GM21515 (cell line): ENCODE results near the gene FAM236C.
"Not testable (repeated sequence)": the region's sequence is repeated elsewhere in the genome, so short reads cannot be mapped to it uniquely, and the experiment has no call there.

ENCODE experiments used
- ATAC-seq: cut with Tn5 transposase; IDR thresholded peaks from one replicate; pipeline ENCODE4 v1.9.1; 2021; ENCODE audit not compliant: unreplicated experiment

FAM236C gene

DNA sequence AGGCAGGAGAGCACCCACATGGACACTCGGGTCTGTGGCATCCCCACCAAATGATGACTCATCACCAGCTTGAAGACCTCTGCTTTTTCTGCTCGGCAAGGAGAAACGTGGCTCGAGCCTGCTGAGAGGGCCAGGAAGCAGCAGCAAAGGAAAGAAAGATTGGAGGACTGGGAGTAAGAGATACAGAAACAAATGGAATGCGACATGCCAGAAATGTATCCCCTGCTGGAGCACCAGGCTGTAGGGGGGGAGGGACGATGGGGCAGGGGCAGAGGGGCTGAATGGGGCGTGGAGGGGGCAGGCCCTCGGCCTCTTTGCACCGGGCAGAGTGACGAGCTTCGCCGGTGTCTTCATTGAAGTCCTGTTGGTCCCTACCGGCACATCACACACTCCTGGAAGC is at the start of gene FAM236C:
TSS of gene FAM236C (plus strand) at position 301 of the 400 bp plus-strand sequence. CDS start 100 bp downstream, outside the sequence.
- not testable (repeated sequence) for ATAC-seq

DNA sequence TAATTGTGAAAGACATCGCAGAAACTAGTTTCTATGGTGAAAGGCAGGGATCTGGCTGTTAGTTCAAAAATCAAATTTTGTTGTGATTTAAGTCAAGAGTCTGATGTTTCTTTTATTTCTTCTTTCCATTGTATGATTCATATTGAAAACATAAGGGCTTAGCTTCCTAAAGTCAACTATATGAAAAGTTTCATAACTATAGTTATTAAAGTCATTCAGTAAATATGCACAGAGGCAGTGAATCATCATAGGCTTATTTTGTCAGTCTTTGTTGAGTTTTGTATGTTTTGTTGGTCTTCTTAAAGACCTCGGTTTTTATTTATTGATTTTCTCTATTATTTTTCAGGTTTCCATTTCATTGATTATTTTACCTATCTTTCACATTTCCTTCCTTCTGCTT is 29.5 kb upstream of the FAM236C start:
- ATAC-seq, result not testable (repeated sequence)

DNA sequence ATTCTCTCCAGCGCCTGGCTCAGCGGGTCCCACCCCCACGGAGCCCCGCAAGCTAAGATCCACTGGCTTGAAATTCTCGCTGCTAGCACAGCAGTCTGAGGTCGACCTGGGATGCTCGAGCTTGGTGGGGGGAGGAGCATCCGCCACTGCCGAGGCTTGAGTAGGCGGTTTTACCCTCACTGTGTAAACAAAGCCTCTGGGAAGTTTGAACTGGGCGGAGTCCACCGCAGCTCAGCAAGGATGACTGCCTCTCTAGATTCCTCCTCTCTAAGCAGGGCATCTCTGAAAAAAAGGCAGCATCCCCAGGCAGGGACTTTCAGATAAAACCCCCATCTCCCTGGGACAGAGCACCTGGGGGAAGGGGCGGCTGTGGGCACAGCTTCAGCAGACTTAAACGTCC is 22.7 kb upstream of the FAM236C start:
- ATAC-seq, result not testable (repeated sequence)

DNA sequence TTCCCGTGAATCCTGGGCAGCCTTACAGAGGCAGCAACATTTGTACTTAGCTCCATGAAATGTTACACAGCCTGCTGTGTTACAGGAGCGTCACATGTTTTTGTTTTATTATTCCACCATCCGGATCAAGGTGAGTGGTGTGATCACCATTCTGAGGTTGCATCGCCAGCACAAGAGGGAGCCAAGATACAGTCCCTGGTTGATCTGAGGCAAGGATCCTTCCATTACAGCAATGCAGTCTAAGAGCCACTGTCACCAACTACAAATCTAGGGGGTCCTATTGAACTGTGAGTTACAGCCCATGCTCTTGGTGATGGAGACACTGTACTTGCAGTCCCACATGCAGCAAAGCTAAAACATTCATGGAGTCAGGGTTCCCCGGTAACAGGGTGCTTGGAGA is 3.7 kb downstream of the FAM236C start:
- not testable (repeated sequence) for ATAC-seq

DNA sequence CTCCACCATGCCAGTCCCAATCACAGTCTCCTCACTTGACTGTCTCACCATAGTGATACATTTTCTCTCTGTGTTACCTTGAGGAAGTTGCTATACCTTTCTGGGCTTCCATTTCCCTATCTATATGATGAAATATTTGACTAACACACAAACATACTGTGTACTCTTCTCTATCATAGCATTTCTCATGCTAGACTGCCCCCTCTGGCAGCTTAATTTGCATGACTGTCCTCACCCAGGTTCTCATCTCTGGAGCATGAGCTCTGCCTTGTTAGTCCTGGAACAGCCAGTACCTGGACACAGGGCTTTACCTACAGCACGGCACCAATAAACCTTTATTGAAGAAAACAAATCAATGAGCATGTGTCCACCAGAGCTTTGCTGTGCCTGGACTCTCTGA is 19.9 kb downstream of the FAM236C start:
- ATAC-seq, result not testable (repeated sequence)

DNA sequence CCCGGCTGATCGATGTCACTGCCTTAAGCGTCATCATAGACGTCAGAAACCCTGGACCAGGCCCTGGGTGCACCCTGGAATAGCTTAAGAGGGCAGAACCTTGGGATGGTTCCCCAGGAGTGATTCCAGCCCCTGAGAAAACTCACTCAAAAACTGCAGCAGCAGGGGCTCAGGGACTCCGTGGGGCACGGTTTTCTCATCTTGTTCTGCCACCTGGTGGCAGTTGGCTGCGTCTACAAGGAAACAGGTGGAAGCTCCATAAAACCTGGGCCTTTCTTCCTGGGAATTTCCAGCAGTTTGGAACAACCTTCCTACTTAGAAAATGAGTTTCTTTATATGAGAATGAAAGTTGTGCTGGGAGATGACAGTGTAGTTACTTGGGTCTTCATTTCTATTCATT is 24.0 kb downstream of the FAM236C start:
- not testable (repeated sequence) for ATAC-seq

DNA sequence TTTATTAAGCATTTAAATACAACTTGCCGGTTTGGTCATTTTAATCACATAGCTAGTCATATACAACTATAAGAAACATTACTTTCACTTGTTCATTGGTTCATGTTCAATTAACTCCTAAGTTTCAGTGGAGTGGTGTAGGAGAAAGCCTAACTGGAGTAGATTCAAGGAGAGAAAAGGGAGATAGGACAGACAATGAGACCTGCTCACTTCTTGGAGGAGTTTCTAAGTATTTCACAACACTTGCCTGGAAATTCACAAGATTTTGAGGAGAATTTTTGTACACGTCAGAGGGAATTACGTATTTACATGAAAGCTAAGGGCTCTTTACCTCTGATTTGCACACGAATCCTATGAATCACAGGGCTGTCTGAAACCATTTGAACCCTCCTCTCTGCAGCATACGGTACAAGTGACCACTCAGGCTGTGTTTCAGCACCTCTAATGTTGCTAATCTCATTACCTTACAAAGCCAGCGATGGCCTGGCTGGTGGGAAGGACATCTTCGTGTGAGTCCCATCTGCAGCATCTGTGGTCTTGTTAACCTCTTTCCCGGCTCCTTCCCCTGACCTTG is 24.6 kb downstream of the FAM236C start:
- not testable (repeated sequence) for ATAC-seq

DNA sequence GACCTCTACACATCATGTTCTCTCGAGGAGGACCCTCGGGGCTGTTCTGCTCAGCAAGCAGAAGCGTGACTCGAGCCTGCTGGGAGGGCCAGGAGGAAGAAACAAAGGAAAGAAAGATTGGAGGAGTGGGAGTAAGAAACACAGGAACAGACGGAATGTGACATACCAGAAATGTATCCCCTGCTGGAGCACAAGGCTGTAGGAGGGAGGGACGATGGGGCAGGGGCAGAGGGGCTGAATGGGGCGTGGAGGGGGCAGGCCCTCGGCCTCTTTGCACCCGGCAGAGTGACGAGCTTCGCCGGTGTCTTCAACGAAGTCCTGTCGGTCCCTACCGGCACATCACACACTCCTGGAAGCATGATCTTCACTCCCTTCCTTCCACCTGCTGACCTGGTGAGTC is 25.5 kb downstream of the FAM236C start, which contains the start of gene FAM236A:
TSS of gene FAM236A (plus strand) at position 301 of the 400 bp plus-strand sequence. CDS start at position 358, 57 bp downstream.
- not testable (repeated sequence) for ATAC-seq

DNA sequence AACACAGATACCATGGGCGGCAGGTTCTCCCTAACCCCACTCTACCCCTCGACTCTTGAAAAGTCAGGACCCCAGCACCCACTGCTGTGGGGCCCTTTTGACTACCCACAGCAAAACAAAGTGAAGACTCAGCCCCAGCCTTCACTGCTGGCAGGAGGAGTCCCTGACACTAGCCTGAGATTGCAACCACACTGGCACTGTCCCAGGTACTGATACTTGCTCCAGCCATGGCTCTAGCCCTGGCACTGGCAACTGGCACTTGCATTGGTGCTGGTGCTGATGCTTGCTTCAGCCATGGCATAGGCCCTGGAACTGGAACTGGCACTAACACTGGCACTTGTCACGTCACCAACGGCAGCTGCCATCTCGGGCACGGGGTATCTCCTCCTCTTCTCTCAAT is 29.9 kb downstream of the FAM236C start:
- ATAC-seq, result not testable (repeated sequence)

DNA sequence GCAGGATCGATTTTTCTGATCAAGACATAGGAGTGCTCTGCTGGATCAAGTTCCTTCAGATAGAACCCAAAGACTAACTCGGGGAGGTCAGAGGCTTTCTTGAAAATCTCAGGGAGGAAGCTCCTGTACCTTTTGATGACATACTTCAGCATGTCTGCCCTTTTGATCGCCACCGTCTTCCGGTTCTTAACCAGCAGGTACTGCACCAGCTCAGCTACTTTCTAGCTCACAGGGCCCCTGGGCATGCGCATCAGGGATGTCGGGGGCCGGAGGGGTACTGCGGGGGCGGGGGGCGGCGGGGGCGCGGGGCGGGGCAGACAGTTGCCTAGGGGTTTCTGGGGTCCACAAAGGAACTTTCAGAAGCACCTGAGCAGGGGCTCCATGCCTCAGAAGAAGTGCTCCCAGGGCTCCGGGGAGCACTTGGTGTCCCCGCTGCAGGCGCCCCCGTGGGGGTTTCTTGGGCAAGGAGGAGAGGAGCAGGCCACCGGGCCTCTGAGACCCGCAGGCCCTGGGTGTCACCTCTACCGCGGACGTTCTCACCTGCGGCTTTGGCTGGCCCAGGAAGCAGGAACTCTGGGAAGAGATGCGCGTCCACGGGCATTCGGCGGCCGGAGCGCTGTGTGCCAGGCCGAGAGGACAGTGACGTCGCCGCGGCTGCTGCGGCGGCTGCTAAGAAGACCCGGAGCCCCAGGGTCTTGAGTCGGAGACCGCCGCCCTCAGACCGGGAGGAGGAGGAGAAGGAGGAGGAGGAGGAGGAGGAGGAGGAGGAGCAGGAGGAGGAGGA is 30.8 kb downstream of the FAM236C start:
- not testable (repeated sequence) for ATAC-seq

DNA sequence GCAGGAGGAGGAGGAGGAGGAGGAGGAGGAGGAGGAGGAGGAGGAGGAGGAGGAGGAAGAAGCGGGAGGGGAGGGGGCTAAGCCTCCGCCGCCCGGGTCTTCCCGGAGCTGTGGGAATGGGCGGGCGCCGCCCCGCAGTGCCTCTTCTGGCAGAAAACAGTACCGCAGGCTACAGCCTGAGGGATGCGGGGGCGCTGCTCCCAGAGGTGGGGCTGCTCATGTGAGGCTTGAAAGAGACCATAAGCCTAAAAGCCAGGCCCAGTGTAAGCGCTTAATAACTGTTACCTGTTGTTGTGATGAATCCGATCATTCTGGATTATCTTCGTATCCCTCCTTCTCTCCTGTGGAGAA is 31.4 kb downstream of the FAM236C start, which contains the start of gene DMRTC1:
TSS of gene DMRTC1 (minus strand) at position 19 of the 351 bp plus-strand sequence. CDS start 68,143 bp downstream, outside the sequence.
- peak; percentile 69 for ATAC-seq

DNA sequence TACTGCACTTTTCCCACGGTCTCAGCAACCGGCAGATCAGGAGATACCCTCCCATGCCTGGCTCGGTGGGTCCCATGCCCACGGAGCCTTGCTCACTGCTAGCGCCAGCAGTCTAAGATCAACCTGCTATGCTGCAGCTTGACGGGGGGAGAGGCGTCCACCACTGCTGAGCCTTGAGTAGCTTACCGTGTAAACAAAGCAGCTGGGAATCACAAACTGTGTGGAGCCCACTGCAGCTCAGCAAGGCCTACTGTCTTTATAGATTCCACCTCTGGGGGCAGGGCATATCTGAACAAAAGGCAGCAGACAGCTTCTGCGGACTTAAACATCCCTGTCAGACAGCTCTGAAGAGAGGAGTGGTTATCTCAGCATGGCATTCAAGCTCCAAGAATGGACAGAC is 47.6 kb downstream of the FAM236C start:
- not testable (repeated sequence) for ATAC-seq
